Thoracic aorta (tissue), 2 donors: ENCODE results near the gene PARP15. TPM values are rescaled to one million over a fixed set of nuclear protein-coding genes. Genes with fewer than 3 reads are reported as not detected.
"Not testable (repeated sequence)": the region's sequence is repeated elsewhere in the genome, so short reads cannot be mapped to it uniquely, and the experiment has no call there.

Experiments
- ATAC-seq: fragments of 150-250 bp; one replicate; pipeline ENCODE4 v1.8.0; 2017; ENCODE audit warnings: low read depth; ENCODE audit not compliant: insufficient number of reproducible peaks, low FRiP score
- DNase-seq: peaks from one replicate; pipeline ENCODE4 v3.0.0-alpha.2; 2020; ENCODE audit warnings: low spot score
- H3K27ac ChIP-seq, 2 donors: fragments of 200-600 bp; sonication (generic); 1 replicate in 1 of 2; 2 replicates in 1 of 2; pipeline ENCODE4 v1.5.1; 2016; ENCODE audit warnings: mild to moderate bottlenecking in 2 of 2, moderate library complexity in 2 of 2
- H3K27me3 ChIP-seq: fragments of 200-600 bp; sonication (generic); replicated peaks from 2 replicates; pipeline ENCODE4 v1.6.0; 2016; ENCODE audit warnings: mild to moderate bottlenecking; ENCODE audit not compliant: insufficient read depth
- H3K36me3 ChIP-seq: fragments of 200-600 bp; sonication (generic); one replicate; pipeline ENCODE4 v1.5.1; 2016
- H3K4me1 ChIP-seq, 2 donors: fragments of 200-600 bp; sonication (generic); 1 replicate in 1 of 2; 2 replicates in 1 of 2; pipeline versions ENCODE4 v1.5.1 to v1.6.0; 2016; ENCODE audit warnings: low read depth in 2 of 2, mild to moderate bottlenecking in 1 of 2; ENCODE audit not compliant: control insufficient read depth in 1 of 2
- H3K4me3 ChIP-seq: fragments of 200-600 bp; sonication (generic); 2 replicates; pipeline ENCODE4 v1.5.1; 2016; ENCODE audit warnings: mild to moderate bottlenecking
- H3K9me3 ChIP-seq: fragments of 200-600 bp; sonication (generic); 2 replicates; pipeline ENCODE4 v1.5.1; 2016
- CTCF ChIP-seq: fragments of 200-600 bp; sonication (generic); IDR thresholded peaks from one replicate; pipeline ENCODE4 v1.5.1; 2019; ENCODE audit warnings: antibody characterized with exemption
- total RNA-seq, 2 donors: library from RNA; depleted of rRNA; stranded (reverse); fragments of >200 nt; gene quantifications; one replicate each; pipeline versions ENCODE4 v1.1.0 to v1.2.3, GENCODE V29; 2016

Gene PARP15
- total RNA-seq, 2 donors from 2014 or later = 4.0 to 4.1 TPM

GRCh38 chr3:122679882-122680474 is 102.5 kb downstream of the PARP15 start:
- ATAC-seq = no peak

GRCh38 chr3:122680475-122681283 is 103.2 kb downstream of the PARP15 start, which contains the start of gene PARP14:
PARP14 (plus strand) TSS chr3:122680839; CDS start chr3:122680884, 45 bp downstream.
- no peaks in the 10 kb centered on the region for H3K36me3 ChIP-seq
- H3K4me3 ChIP-seq = peak within 1 kb of the TSS; percentile 97
- H3K4me1 ChIP-seq = peaks cover 26 to 35% of the 10 kb centered on the region in 2 donors
- no peaks in the 10 kb centered on the region for H3K9me3 ChIP-seq
- ATAC-seq (no peak), DNase-seq (no peak)
- peak within 1 kb of the TSS; percentile 93 for H3K27ac ChIP-seq
- no peaks in the 10 kb centered on the region for H3K27me3 ChIP-seq
- TF ChIP-seq CTCF = peak; percentile 11

More at GRCh38 chr3:122679882-122680474, 102.5 kb downstream of the PARP15 start:
- DNase-seq = no peak
- Histone ChIP-seq H3K27ac (peak overlapping the region; percentile 93), H3K4me3 (peak overlapping the region; percentile 97), H3K27me3 (no peaks in the 10 kb centered on the region), H3K36me3 (no peaks in the 10 kb centered on the region), H3K4me1 (peaks cover 26 to 35% of the 10 kb centered on the region in 2 donors), H3K9me3 (no peaks in the 10 kb centered on the region)
- TF ChIP-seq CTCF = no peak

GRCh38 chr3:122681284-122681973 is 104.0 kb downstream of the PARP15 start:
- H3K4me3 ChIP-seq = peak overlapping the region; percentile 97
- no peak for ATAC-seq
- no peaks in the 10 kb centered on the region for H3K27me3 ChIP-seq
- no peaks in the 10 kb centered on the region for H3K36me3 ChIP-seq
- peaks cover 26 to 35% of the 10 kb centered on the region in 2 donors for H3K4me1 ChIP-seq
- H3K27ac ChIP-seq = peak overlapping the region; percentile 4 to 93
- no peaks in the 10 kb centered on the region for H3K9me3 ChIP-seq
- DNase-seq = no peak
- no peak for TF ChIP-seq CTCF

- DNase-seq = no peak
- H3K4me3 ChIP-seq = peak overlapping the region; percentile 97
- no peaks in the 10 kb centered on the region for H3K9me3 ChIP-seq
- ATAC-seq = no peak
- no peaks in the 10 kb centered on the region for H3K27me3 ChIP-seq
- H3K4me1 ChIP-seq = peaks cover 26 to 35% of the 10 kb centered on the region in 2 donors
- TF ChIP-seq CTCF = no peak
- H3K36me3 ChIP-seq = peaks cover 2% of the 10 kb centered on the region
- H3K27ac ChIP-seq = peak overlapping the region in 1 of 2 donors; percentile 93
These were observed 104.5 kb downstream of the PARP15 start for GRCh38 chr3:122681974-122682409.

GRCh38 chr3:122682778-122683411 is 105.4 kb downstream of the PARP15 start:
- not testable (repeated sequence) for DNase-seq, H3K9me3 ChIP-seq, H3K27me3 ChIP-seq, H3K27ac ChIP-seq, ATAC-seq
- peaks cover 26 to 35% of the 10 kb centered on the region in 2 donors for H3K4me1 ChIP-seq
- peak overlapping the region; percentile 97 for H3K4me3 ChIP-seq
- peaks cover 10% of the 10 kb centered on the region for H3K36me3 ChIP-seq
